ENCODE data around the gene ZSWIM6.

The ZSWIM6 gene

DNA sequence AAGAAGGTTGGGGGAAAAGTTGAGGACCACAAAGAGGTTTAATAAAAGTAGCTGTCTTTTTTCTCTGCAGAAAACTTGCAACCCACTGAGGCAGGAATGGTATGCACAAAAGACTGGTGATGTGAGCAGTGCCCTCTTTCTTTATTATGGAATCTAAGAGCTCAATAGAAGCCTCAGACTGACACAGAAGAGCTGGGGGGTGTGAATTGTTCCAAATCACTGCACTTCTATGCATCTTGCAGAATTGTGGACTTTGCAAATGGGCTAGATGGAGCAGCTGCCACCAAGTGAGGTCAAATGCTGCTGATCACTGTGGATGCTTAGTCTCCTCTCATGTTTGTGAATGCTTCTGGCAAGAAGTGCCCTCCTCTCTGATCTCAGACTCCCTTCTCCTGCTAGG is 227.1 kb downstream of the ZSWIM6 start:
- no peak for DNase-seq

DNA sequence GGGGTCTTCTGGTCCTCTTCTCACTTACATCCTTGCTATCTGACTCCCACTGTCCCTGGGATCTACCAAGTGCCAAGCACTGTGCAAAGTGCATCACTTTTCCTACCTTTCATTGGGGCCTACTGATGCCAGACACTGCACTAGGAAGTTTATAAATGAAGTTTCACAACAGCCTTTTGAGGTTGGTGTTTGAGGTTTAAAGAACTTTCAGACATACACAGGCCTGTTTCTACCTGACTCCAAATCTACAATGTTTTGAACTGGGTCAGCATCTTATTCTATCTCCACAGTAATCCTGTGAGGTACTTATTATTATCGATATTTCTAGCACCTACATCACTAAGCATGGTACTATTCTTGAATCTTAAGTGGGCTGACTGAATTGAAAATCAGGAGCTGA is 227.7 kb downstream of the ZSWIM6 start:
- no peak for DNase-seq

DNA sequence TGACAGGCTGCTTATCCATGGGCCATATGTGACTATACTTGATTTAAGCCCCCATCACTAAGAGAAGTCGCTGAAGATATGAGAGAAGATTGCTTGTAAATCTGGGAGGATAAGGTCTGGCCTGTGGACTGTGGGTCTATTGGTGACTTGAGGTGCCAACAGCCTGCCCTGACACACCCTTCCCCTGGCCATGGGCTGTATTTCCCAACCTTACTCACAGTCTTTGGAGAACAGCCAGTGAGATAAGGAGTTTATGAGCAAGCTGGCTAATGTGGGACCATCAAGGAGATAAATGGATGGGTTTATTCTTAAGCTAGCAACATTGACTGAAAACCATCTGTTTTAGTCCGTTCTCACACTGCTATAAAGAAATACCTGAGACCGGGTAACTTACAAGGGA is 231.3 kb downstream of the ZSWIM6 start:
- DNase-seq: no peak

DNA sequence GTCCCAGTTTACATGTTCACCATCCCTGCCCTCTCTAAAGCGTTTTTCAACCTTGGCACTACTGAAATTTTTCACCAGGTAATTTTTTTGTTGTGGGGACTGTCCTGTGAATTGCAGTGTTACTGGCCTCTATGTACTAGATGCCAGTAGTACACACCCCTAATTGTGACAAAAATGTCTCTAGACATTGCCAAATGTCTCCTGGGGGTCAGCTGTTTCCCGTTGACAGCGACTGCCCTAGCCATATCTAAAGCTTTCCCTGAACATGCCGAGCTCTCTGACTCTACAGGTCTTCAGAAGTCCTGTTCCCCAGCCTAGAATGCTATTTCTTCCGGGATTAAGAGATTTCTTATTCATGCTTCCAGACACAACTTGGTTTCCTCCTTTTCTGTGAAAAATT is 235.3 kb downstream of the ZSWIM6 start:
- no peak for DNase-seq

DNA sequence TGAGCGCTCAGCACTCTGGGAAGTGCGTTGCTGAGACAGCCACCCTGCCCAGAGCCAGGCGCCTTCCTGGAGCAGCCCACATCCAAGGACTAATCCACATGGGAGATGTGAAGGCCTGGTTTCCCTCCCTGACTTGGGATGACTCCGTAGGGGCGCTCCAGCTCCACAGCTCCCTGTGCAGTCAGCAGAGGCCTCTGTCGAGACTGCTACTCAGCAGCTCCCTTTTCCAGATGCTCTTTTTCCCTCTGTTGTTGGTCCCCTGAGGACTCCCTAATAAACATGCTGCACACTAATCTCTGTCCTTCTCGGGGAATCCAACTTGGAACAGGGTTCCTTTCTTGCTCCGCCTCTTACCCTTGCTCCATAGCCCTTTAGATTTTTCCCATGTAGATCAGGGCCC is 237.3 kb downstream of the ZSWIM6 start:
- DNase-seq: no peak

DNA sequence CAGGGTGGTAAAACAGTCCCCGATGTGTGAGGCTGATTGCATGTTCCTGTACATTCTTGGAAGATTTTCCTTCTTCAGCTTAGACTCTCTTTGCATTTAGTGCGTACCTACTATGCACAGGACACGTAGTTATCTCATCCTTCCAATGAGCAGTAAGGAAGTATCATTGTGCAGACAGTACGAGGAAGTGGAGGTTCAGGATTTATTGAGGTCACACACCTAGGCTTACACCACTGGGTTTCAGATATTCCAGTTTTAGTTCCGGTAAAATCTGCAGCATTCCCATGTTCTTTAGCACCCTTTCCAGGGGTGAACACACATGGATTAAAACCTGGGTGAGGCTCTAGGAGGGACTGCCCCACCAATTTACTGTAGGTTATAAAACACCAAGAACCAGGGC is 238.7 kb downstream of the ZSWIM6 start:
- no peak for DNase-seq

DNA sequence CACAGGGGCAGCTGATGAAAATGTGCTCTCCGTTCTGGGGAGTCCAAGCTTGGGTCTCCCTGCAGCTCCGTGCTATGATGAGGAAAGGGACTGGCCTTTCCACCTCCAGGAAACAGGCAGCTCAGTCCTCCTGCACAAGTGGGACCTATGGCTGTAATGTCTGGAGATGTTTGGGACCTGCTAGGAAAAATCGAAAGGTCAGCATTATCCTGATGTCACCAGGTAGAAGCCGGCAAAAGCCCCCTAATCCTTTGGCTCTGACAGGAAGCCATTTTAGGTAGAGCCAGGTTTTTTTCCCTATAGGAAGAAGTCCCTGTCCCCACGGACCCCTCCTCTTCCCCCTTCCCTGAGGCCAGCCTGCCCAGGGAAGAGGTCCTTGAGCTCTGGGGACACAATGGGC is 240.9 kb downstream of the ZSWIM6 start:
- no peak for DNase-seq

DNA sequence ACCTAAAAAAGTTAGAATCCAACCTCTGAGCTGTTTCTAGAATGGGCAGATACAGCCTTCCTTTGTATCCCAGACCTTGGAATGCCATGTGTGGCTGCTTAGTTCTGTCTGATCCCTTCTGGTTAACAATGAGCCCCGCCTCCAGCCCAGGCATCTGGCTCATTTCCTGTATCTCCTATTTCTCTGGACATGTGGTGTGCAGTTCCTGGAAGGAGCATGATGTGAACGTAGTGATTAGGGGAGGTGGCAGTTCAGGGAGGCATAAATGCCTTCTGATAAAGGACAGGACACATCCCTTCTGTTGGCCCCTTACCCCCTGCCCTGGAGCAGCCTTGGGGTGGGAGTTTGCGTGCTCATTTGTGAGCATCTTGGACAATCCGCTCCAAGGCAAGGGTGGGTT is 243.0 kb downstream of the ZSWIM6 start:
- no peak for DNase-seq

DNA sequence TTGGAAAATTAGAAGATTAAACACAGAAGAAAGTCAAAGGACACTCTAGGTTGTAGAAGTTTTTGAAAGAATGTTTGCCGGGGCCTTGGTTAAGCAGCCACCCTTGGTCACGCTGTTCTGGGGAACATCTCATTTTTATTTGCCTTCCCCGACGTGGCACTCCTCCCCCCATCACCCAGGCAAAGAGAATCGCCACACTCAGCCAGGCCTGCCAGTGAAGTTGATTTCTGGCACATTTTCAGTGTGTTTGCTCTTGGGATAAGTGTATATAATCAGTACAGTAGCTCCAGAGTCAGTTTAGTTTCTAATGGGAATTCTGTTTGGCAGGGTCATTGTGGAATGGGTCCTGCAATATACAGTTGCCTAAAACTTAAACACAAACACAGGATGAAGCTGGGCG is 243.5 kb downstream of the ZSWIM6 start:
- no peak for DNase-seq

DNA sequence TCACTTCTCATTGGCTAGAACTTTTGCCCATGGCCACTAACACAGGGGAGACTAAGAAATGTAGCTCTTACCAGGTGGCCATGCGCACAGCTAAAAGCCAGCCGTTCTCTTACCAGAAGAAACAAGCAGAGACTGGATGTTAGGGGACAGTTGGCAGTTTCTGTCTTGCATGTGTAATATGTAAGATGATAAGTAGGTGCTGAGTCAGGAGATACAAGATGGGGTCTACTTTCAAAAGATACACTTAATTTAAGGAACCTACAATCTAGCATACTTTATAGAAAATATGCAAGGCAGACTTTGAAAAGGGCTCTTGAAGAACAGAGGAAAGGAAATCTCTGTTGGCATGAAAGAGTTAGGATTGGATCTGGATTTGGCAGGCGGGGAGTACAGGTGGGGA is 244.5 kb downstream of the ZSWIM6 start:
- no peak for DNase-seq

DNA sequence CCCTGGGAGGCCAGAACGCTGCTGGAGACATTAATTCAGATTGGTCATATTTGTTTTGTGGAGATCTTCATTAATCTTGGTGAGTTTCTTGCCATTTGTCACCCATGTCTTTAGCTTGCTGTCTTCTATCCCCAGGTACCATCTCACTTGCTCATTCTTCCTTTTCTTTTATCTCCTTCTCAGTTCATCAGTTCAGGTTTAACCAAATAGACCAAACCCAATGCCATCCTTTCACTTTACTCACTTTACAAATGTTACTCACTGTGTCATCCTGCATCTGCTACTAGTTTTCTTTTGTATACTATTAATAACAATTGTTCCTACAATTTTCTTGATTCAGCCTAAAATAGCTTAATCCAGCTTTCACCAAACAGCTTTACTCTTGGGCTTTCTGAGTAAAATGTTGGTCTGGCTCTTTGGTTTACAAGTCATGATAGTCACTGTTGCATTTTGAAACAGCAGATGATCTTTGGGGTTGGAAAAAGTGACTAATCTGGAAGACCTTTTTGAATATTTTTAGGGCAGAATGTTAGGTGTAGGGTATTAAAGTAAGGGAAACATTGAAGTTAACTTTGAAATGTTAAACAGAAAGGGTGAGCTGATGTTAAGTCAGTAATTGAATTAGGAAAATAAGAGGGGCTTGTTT is 246.9 kb downstream of the ZSWIM6 start:
- no peak for DNase-seq

DNA sequence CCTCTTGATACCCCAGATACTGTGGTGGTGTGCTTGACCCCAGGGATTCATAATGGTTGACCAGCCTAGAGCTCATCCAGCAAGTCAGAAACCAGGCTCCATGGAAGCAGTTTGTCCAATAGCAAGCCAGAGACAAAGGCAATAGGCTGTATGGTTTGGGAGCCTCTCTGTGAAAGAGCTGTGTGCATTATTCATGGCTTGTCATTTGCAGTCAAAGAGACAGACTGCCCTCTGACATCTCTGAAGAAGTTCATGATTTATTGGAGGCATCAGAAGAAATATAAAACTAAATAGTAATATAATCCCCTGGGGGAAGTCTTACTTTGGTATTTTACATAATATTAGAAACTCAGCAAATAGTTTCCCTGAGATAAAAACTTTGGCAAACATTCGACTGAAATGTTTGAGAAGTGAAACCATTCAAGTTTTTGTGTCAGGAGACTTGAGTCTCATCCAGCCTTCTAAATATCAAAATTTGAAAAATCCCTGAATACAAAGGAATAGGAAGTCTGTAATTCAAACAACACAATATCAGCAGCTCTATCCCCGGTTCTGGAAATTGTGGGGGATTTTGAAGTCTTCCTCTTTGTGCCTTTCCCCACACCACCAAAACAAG is 250.3 kb downstream of the ZSWIM6 start:
- no peak for DNase-seq

DNA sequence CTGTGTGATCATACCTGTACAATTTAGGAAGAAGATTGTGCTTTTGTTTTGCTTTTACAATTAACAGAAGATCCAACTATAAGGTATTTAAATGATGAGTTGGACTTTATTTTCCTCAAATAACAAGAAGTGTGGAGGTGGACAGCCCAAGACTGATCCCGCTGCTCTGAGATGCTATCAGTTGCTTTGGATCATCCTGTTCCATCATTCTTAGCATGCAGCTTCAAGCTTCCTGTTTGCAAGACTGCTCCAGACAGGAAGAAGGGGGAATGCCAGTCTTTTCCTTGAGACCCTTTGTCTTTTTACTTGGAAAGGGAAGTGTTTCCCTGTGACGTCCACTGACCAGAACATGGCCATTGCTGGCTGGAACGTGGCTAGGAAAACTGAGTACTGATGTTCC is 250.8 kb downstream of the ZSWIM6 start:
- DNase-seq: no peak

DNA sequence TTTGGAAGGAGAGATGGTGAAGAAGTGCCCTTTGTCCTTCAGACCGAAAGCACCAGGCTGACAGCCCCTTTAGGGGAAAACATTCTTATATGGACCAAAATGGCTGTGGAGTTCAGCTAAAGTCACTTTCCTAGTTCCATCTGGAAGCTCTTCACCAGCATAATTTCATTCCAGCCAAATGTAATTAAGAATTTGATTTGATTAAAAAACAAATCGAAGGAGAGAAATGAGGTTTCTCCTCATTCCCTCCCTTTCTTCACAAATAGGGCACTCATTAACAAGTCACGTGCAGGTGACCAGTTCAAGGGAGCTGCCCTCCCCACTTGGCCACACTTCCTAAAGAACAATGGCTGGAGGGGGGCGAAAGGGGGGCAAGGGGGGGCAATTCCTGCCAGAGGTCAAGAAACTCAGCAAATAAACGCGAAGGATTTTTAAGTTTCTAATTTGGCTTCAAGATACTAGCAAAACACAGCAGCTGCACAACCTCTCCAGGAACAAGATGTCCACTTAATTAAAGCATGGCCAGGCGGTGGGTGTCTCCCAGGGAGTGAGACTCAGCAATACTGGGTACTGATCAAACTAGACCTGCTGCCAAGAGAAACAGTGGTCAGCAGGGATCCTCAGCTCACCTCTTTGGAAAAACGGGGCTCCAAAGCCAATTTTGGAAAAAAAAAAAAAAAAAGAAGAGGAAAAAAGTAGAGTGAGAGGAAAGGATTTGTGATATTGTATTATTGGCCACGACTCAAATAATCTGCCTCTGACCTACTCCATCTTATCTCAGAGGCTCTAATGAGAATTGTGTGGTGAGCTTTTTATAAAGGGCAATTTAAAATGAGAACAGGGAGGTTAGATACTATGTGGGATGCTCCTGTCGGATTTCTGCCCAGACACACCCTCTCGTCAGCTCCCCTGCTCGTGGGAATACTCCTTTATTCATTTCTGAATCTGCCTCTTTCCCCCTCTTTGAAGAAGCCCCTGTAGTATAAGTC is 254.3 kb downstream of the ZSWIM6 start:
- DNase-seq: no peak

DNA sequence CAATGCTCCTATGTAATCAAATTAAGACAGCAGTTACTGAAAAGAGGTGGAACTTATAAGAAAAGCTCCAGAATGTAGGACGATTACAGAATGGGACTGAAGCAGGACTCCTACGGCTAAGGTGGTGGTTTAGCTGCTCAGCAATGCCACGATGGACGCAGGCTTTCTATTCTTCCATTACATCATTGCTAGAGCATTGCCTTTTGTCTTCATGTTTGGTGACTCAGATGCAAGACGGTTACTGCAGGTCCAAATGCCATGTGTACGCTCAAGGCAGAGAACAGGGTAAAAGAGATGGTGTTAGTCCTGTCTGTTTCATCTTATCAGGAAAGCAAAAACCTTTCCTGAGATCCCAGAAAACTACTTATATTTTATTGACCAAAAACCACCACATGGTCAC is 255.1 kb downstream of the ZSWIM6 start:
- DNase-seq: no peak

DNA sequence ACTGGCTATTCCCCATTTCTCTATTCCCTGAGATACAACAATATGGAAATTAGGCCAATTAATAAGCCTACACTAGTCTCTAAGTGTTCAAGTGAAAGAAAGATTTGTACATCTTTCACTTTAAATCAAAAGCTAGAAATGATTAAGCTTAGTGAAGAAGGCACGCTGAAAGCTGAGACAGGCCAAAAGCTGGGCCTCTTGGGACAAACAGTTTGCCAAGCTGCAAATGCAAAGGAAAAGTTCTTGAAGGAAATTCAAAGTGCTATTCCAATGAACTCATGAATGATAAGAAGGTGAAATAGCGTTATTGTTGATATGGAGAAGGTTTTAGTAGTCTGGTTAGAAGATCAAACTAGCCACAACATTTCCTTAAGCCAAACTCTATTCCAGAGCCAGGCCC is 256.2 kb downstream of the ZSWIM6 start:
- DNase-seq: no peak

DNA sequence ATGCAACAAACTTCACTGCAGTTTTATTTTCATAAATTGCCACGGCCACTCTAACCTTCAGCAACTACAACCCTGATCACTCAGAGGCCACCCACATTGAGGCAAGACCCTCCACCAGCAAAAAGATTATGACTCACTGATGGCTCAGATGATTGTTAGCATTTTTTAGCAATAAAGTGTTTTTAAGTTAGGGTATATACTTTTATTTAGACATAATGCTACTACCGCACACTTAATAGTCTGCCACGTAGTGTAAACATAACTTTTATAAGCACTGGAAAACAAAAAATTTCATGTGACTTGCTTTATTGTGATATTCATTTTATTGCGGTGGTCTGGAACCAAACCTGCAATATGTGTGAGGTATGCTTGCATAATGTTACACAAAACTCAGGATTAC is 257.9 kb downstream of the ZSWIM6 start:
- no peak for DNase-seq

DNA sequence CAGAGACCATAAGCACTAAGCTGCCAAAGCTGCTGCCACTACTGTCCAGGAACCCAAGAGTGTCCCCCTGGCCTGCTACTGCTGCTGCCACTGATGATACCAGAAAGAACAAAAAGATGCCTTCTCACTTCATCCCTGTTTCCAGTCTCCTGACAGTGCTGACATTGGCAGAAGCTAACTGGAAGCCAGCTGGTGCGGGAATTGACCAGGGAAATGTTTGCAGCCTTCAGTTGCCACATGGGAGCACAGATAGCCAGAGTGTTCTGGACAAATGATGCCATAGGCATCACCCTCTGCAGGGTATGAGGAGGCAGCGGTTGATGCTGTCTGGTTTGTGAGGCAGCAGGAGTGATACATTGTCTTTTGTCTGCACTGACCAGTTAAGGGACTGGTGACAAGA is 258.4 kb downstream of the ZSWIM6 start:
- DNase-seq: no peak

DNA sequence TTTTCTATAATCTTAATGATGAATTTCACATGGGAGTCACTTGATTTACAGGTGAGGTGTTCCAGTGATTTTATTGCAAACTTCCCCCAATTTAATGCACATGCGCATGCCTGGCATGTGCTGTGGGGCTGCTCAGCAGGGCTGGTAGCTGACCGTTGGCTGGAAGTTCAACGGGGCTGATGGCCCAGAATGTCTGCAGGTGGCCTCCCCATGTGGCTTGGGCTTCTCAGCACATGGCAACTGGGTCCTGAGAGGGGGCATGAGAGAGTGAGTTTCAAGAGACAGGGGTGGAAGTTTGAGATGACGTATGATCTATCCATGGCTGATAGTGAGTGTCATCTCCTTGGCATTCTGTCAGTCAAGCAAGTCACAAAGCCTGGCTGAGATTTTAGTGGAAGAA is 259.8 kb downstream of the ZSWIM6 start:
- no peak for DNase-seq

DNA sequence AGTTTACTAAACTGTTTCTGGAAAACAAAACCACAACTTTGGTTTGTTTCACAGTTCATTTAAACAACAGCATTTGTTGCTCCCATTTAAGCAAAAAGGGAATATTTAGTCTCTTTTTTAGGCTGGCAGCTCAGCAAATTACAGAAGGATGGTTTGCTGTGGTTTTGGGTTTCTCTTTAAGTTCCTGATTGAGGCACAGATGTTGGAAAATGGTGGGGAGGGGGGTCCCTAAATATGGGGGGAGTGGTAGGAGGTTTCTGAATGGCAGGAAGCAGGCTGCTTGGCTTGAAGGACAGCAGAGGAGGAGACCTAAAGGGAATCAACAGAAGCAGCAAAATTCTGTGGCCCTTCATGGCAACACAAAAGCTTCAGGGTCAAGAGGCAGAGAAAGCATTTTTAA is 263.4 kb downstream of the ZSWIM6 start:
- no peak for DNase-seq
